CD4-positive, alpha-beta memory T cell (primary cell): ENCODE data around the gene CST5. TPM values are rescaled to one million over a fixed set of nuclear protein-coding genes. Genes with fewer than 3 reads are reported as not detected.

Experiments used
- CTCF ChIA-PET: fragments of 350-600 bp; sonication (Branson Sonifier 250); formaldehyde crosslinking; loops from one replicate; lab custom pipeline; 2021; ENCODE audit warnings: inconsistent platforms; ENCODE audit not compliant: partially characterized antibody; lab: Charles Lee
- POLR2A ChIA-PET: fragments of 350-600 bp; sonication (Branson Sonifier 250); formaldehyde crosslinking; loops from one replicate; lab custom pipeline; 2021; ENCODE audit not compliant: partially characterized antibody; lab: Charles Lee
- DNase-seq, 5 donors: peaks; one replicate each; pipeline versions ENCODE4 v3.0.0 to v3.0.0-alpha.2; 2020 to 2022; ENCODE audit warnings: mixed read lengths in 1 of 5
- H3K27ac ChIP-seq: one replicate; pipeline ENCODE4 v1.7.0; 2013; ENCODE audit warnings: low read depth, low read length
- H3K27me3 ChIP-seq: 2 replicates; pipeline ENCODE4 v1.7.0; 2013; ENCODE audit warnings: mild to moderate bottlenecking, low read length, moderate library complexity; ENCODE audit not compliant: insufficient read depth
- H3K36me3 ChIP-seq: 2 replicates; pipeline ENCODE4 v1.7.0; 2013; ENCODE audit warnings: mild to moderate bottlenecking, low read length, moderate library complexity; ENCODE audit not compliant: insufficient read depth
- H3K4me1 ChIP-seq: 2 replicates; pipeline ENCODE4 v1.7.0; 2013; ENCODE audit warnings: mild to moderate bottlenecking, low read length, moderate library complexity; ENCODE audit not compliant: insufficient read depth
- H3K4me3 ChIP-seq, 2 donors: one replicate each; pipeline ENCODE4 v1.7.0; 2013; ENCODE audit warnings: low read length in 2 of 2, mild to moderate bottlenecking in 1 of 2
- H3K9me3 ChIP-seq, 2 donors: one replicate each; pipeline ENCODE4 v1.7.0; 2013; ENCODE audit warnings: low read length in 2 of 2, control low read depth in 1 of 2; ENCODE audit not compliant: control insufficient read depth in 1 of 2
- H3K27ac Mint-ChIP-seq, 7 donors: one replicate each; pipeline ENCODE4 v1.8.0; 2020 to 2021; ENCODE audit warnings: mixed read lengths in 7 of 7, mild to moderate bottlenecking in 6 of 7, inconsistent platforms in 3 of 7, moderate library complexity in 3 of 7
- H3K27me3 Mint-ChIP-seq, 2 donors: one replicate each; pipeline ENCODE4 v1.8.0; 2020 to 2021; ENCODE audit warnings: mixed read lengths in 2 of 2
- H3K36me3 Mint-ChIP-seq, 2 donors: one replicate each; pipeline ENCODE4 v1.8.0; 2020 to 2021; ENCODE audit warnings: mixed read lengths in 2 of 2, inconsistent platforms in 1 of 2, mild to moderate bottlenecking in 1 of 2
- H3K4me1 Mint-ChIP-seq, 4 donors: one replicate each; pipeline ENCODE4 v1.8.0; 2020 to 2021; ENCODE audit warnings: mixed read lengths in 4 of 4, mild to moderate bottlenecking in 1 of 4
- H3K4me3 Mint-ChIP-seq, 8 donors: one replicate each; pipeline ENCODE4 v1.8.0; 2020 to 2021; ENCODE audit warnings: mixed read lengths in 8 of 8, mild to moderate bottlenecking in 7 of 8, moderate library complexity in 6 of 8, inconsistent platforms in 3 of 8
- H3K9me3 Mint-ChIP-seq, 8 donors: one replicate each; pipeline ENCODE4 v1.8.0; 2020 to 2021; ENCODE audit warnings: mixed read lengths in 8 of 8, mild to moderate bottlenecking in 5 of 8, inconsistent platforms in 3 of 8, moderate library complexity in 1 of 8
- intact Hi-C: fragments of 100-400 bp; cut with micrococcal nuclease; formaldehyde crosslinking; loops from one replicate; pipeline ENCODE4 v1.15.1; 2023
- polyA plus RNA-seq, 2 donors: library from polyadenylated mRNA; unstranded; fragments of 300-500 nt; fragmentation: Illumina TruSeq; gene quantifications; one replicate each; pipeline ENCODE4 v1.2.3, GENCODE V29; 2021
- total RNA-seq, 2 experiments: library from RNA; stranded (reverse); gene quantifications; one replicate each; pipeline ENCODE4 v1.2.3, GENCODE V29; 2021

The CST5 gene
- total and polyA plus RNA-seq, 4 experiments from 2014 or later: not detected

- Histone ChIP-seq H3K4me1 (peaks cover 42% of the 10 kb centered on the region), H3K9me3 (no peaks in the 10 kb centered on the region), H3K36me3 (no peaks in the 10 kb centered on the region), H3K27ac (no peak overlapping the region), H3K27me3 (no peaks in the 10 kb centered on the region), H3K4me3 (no peak overlapping the region)
- peaks cover 20 to 52% (median 35%) of the 10 kb centered on the region in 4 donors for H3K4me1 Mint-ChIP-seq
- DNase-seq: no peak
- H3K4me3 Mint-ChIP-seq: no peak overlapping the region
- peaks cover 0 to 5% of the 10 kb centered on the region in 2 donors for H3K27me3 Mint-ChIP-seq
- H3K9me3 Mint-ChIP-seq: peaks cover 0 to under 1% (median under 1%) of the 10 kb centered on the region in 8 donors
- H3K27ac Mint-ChIP-seq: peak overlapping the region in 2 of 7 donors; percentile 7 to 19
- POLR2A ChIA-PET: no interaction called here
- CTCF ChIA-PET: interaction anchor here (1.1 kb wide), 1 partner anchor 238 kb away, joined by 3 read pairs; no protein-coding TSS in a partner anchor
- intact Hi-C loops: no loop called here
- peaks cover 0 to under 1% of the 10 kb centered on the region in 2 donors for H3K36me3 Mint-ChIP-seq
These were observed 45.2 kb upstream of the CST5 start for GRCh38 chr20:23924751-23925150.

GRCh38 chr20:23923891-23924435 is 44.4 kb upstream of the CST5 start:
- Mint-ChIP-seq H3K27ac (no peak overlapping the region), H3K27me3 (peaks cover 0 to 3% of the 10 kb centered on the region in 2 donors), H3K4me3 (no peak overlapping the region), H3K9me3 (no peaks in the 10 kb centered on the region), H3K4me1 (peaks cover 25 to 53% (median 36%) of the 10 kb centered on the region in 4 donors), H3K36me3 (no peaks in the 10 kb centered on the region)
- ChIA-PET CTCF (no interaction called here), POLR2A (no interaction called here)
- Histone ChIP-seq H3K36me3 (no peaks in the 10 kb centered on the region), H3K9me3 (no peaks in the 10 kb centered on the region), H3K4me1 (peaks cover 45% of the 10 kb centered on the region), H3K4me3 (no peak overlapping the region), H3K27ac (no peak overlapping the region), H3K27me3 (no peaks in the 10 kb centered on the region)
- intact Hi-C loops: no loop called here
- DNase-seq: no peak

GRCh38 chr20:23923311-23923710 is 43.8 kb upstream of the CST5 start:
- Mint-ChIP-seq H3K9me3 (no peaks in the 10 kb centered on the region), H3K27me3 (peaks cover 0 to 3% of the 10 kb centered on the region in 2 donors), H3K36me3 (no peaks in the 10 kb centered on the region), H3K4me1 (peaks cover 22 to 47% (median 31%) of the 10 kb centered on the region in 4 donors), H3K4me3 (no peak overlapping the region), H3K27ac (no peak overlapping the region)
- Histone ChIP-seq H3K27me3 (no peaks in the 10 kb centered on the region), H3K4me1 (peaks cover 38% of the 10 kb centered on the region), H3K36me3 (no peaks in the 10 kb centered on the region), H3K27ac (no peak overlapping the region), H3K9me3 (no peaks in the 10 kb centered on the region), H3K4me3 (no peak overlapping the region)
- DNase-seq: no peak
- POLR2A ChIA-PET: no interaction called here
- CTCF ChIA-PET: no interaction called here
- intact Hi-C loops: no loop called here

GRCh38 chr20:23920408-23921325 is 41.1 kb upstream of the CST5 start:
- Histone ChIP-seq H3K4me1 (peaks cover 24% of the 10 kb centered on the region), H3K27me3 (no peaks in the 10 kb centered on the region), H3K4me3 (no peak overlapping the region), H3K27ac (no peak overlapping the region), H3K9me3 (no peaks in the 10 kb centered on the region), H3K36me3 (no peaks in the 10 kb centered on the region)
- Mint-ChIP-seq H3K4me1 (peaks cover 15 to 29% (median 19%) of the 10 kb centered on the region in 4 donors), H3K27me3 (peaks cover 0 to 5% of the 10 kb centered on the region in 2 donors), H3K9me3 (no peaks in the 10 kb centered on the region), H3K36me3 (no peaks in the 10 kb centered on the region), H3K4me3 (peak overlapping the region in 5 of 8 donors; percentile 11 to 39 (median 17)), H3K27ac (peak overlapping the region; percentile 21 to 84 (median 60))
- intact Hi-C loops: no loop called here
- POLR2A ChIA-PET: no interaction called here
- DNase-seq: no peak
- CTCF ChIA-PET: interaction anchor here (0.8 kb wide), 1 partner anchor 35 kb away, joined by 3 read pairs; no protein-coding TSS in a partner anchor

- Mint-ChIP-seq H3K27ac (no peak overlapping the region), H3K27me3 (peaks cover 0 to 5% of the 10 kb centered on the region in 2 donors), H3K9me3 (no peaks in the 10 kb centered on the region), H3K4me1 (peaks cover 15 to 23% (median 17%) of the 10 kb centered on the region in 4 donors), H3K4me3 (no peak overlapping the region), H3K36me3 (no peaks in the 10 kb centered on the region)
- POLR2A ChIA-PET: no interaction called here
- Histone ChIP-seq H3K27me3 (no peaks in the 10 kb centered on the region), H3K4me1 (peaks cover 24% of the 10 kb centered on the region), H3K27ac (no peak overlapping the region), H3K36me3 (no peaks in the 10 kb centered on the region), H3K9me3 (no peaks in the 10 kb centered on the region), H3K4me3 (no peak overlapping the region)
- intact Hi-C loops: no loop called here
- no peak for DNase-seq
- CTCF ChIA-PET: no interaction called here
These were observed 39.3 kb upstream of the CST5 start for GRCh38 chr20:23918896-23919295.

- no peaks in the 10 kb centered on the region for H3K9me3 Mint-ChIP-seq
- CTCF ChIA-PET: no interaction called here
- Histone ChIP-seq H3K36me3 (no peaks in the 10 kb centered on the region), H3K27me3 (no peaks in the 10 kb centered on the region), H3K9me3 (no peaks in the 10 kb centered on the region), H3K27ac (no peak overlapping the region), H3K4me3 (no peak overlapping the region), H3K4me1 (peaks cover 24% of the 10 kb centered on the region)
- peaks cover 15 to 23% (median 17%) of the 10 kb centered on the region in 4 donors for H3K4me1 Mint-ChIP-seq
- H3K27me3 Mint-ChIP-seq: peaks cover under 1 to 10% of the 10 kb centered on the region in 2 donors
- DNase-seq: no peak
- POLR2A ChIA-PET: no interaction called here
- peak overlapping the region in 1 of 7 donors; percentile 4 for H3K27ac Mint-ChIP-seq
- no peaks in the 10 kb centered on the region for H3K36me3 Mint-ChIP-seq
- H3K4me3 Mint-ChIP-seq: no peak overlapping the region
- intact Hi-C loops: no loop called here
These were observed 38.7 kb upstream of the CST5 start for GRCh38 chr20:23918101-23918862.
